WERI-Rb-1 (cell line): Measurements from ENCODE around the gene COL20A1.
"Not testable (repeated sequence)": the region's sequence is repeated elsewhere in the genome, so short reads cannot be mapped to it uniquely, and the experiment has no call there.

ENCODE experiments used
- DNase-seq: peaks from one replicate; pipeline ENCODE4 v3.0.0-alpha.2; 2020
- H3K27ac ChIP-seq: fragments of 250-450 bp; sonication (Bioruptor Pico); 2 replicates; pipeline ENCODE4 v1.5.1; 2020; ENCODE audit warnings: mild to moderate bottlenecking, moderate library complexity
- H3K27me3 ChIP-seq: fragments of 250-450 bp; sonication (Bioruptor Pico); 2 replicates; pipeline ENCODE4 v1.5.1; 2021; ENCODE audit warnings: mild to moderate bottlenecking, low read depth, moderate library complexity; ENCODE audit not compliant: insufficient read depth, severe bottlenecking
- H3K36me3 ChIP-seq: fragments of 250-450 bp; sonication (Bioruptor Pico); 2 replicates; pipeline ENCODE4 v1.5.1; 2020; ENCODE audit warnings: mild to moderate bottlenecking, moderate library complexity
- H3K4me3 ChIP-seq: 2 replicates; pipeline ENCODE4 v1.5.1; 2011; ENCODE audit warnings: low read depth, mild to moderate bottlenecking, control low read depth, low read length
- H3K9me3 ChIP-seq: fragments of 250-450 bp; sonication (Bioruptor Pico); 2 replicates; pipeline ENCODE4 v1.5.1; 2021; ENCODE audit warnings: mild to moderate bottlenecking, moderate library complexity; ENCODE audit not compliant: severe bottlenecking
- CTCF ChIP-seq: IDR thresholded peaks from 2 replicates; pipeline ENCODE4 v1.5.1; 2011; ENCODE audit warnings: low read depth, mild to moderate bottlenecking, control low read depth, inconsistent platforms, low read length

Gene COL20A1

GRCh38 chr20:63333241-63333836, 40.4 kb downstream of the COL20A1 start:
- Histone ChIP-seq H3K9me3 (peaks cover 3% of the 10 kb centered on the region), H3K36me3 (no peaks in the 10 kb centered on the region), H3K4me3 (no peak overlapping the region), H3K27me3 (no peaks in the 10 kb centered on the region), H3K27ac (no peak overlapping the region)
- no peak for TF ChIP-seq CTCF
- no peak for DNase-seq

GRCh38 chr20:63334356-63334755, 41.4 kb downstream of the COL20A1 start:
- H3K27me3 ChIP-seq: no peaks in the 10 kb centered on the region
- H3K27ac ChIP-seq: no peak overlapping the region
- no peak for DNase-seq
- TF ChIP-seq CTCF: no peak
- H3K36me3 ChIP-seq: no peaks in the 10 kb centered on the region
- peaks cover 3% of the 10 kb centered on the region for H3K9me3 ChIP-seq
- no peak overlapping the region for H3K4me3 ChIP-seq

- H3K4me3 ChIP-seq, H3K27me3 ChIP-seq, H3K9me3 ChIP-seq, H3K27ac ChIP-seq, DNase-seq, H3K36me3 ChIP-seq: not testable (repeated sequence)
Measured at GRCh38 chr20:63335060-63335459, 42.1 kb downstream of the COL20A1 start.

GRCh38 chr20:63335711-63336110, 42.7 kb downstream of the COL20A1 start:
- Histone ChIP-seq H3K9me3 (peaks cover 3% of the 10 kb centered on the region), H3K36me3 (no peaks in the 10 kb centered on the region), H3K27ac (no peak overlapping the region), H3K27me3 (no peaks in the 10 kb centered on the region), H3K4me3 (no peak overlapping the region)
- TF ChIP-seq CTCF: no peak
- no peak for DNase-seq

- no peaks in the 10 kb centered on the region for H3K27me3 ChIP-seq
- peaks cover 3% of the 10 kb centered on the region for H3K9me3 ChIP-seq
- DNase-seq: no peak
- TF ChIP-seq CTCF: no peak
- no peak overlapping the region for H3K27ac ChIP-seq
- no peaks in the 10 kb centered on the region for H3K36me3 ChIP-seq
- H3K4me3 ChIP-seq: no peak overlapping the region
Measured at GRCh38 chr20:63336232-63336752, 43.3 kb downstream of the COL20A1 start.

GRCh38 chr20:63337786-63338420, 44.9 kb downstream of the COL20A1 start:
- DNase-seq: no peak
- Histone ChIP-seq H3K27me3 (no peaks in the 10 kb centered on the region), H3K27ac (no peak overlapping the region), H3K9me3 (no peaks in the 10 kb centered on the region), H3K36me3 (no peaks in the 10 kb centered on the region), H3K4me3 (no peak overlapping the region)
- TF ChIP-seq CTCF: no peak

GRCh38 chr20:63339154-63340094, 46.4 kb downstream of the COL20A1 start:
- H3K27ac ChIP-seq, H3K9me3 ChIP-seq, H3K27me3 ChIP-seq, H3K4me3 ChIP-seq, H3K36me3 ChIP-seq, DNase-seq: not testable (repeated sequence)

GRCh38 chr20:63340158-63340688, 47.2 kb downstream of the COL20A1 start:
- not testable (repeated sequence) for H3K27ac ChIP-seq, H3K27me3 ChIP-seq

More at GRCh38 chr20:63340158-63340688, 47.2 kb downstream of the COL20A1 start:
- H3K9me3 ChIP-seq, H3K4me3 ChIP-seq, DNase-seq, H3K36me3 ChIP-seq: not testable (repeated sequence)
